Subcutaneous adipose tissue (tissue), 4 donors: ENCODE data around the gene ZXDC. TPM values are rescaled to one million over a fixed set of nuclear protein-coding genes. Genes with fewer than 3 reads are reported as not detected.

Experiments used
- total RNA-seq, 4 donors: library from RNA; depleted of rRNA; stranded (reverse); fragments of >200 nt; gene quantifications; one replicate each; pipeline ENCODE4 v1.1.0, GENCODE V29; 2016
- TF ChIP-seq, protein P1 (sequence below): fragments of 450-650 bp; IDR thresholded peaks from one replicate; pipeline ENCODE4 v1.5.1; 2016; ENCODE audit warnings: low read depth, mild to moderate bottlenecking, control low read depth, antibody characterized with exemption, moderate library complexity

The ZXDC gene
- total RNA-seq, 4 donors from 2014 or later: 24.0 to 44.8 (median 26.3) TPM

GRCh38 chr3:126435456-126436315 is 40.0 kb downstream of the ZXDC start:
- TF ChIP-seq, protein P1, sequence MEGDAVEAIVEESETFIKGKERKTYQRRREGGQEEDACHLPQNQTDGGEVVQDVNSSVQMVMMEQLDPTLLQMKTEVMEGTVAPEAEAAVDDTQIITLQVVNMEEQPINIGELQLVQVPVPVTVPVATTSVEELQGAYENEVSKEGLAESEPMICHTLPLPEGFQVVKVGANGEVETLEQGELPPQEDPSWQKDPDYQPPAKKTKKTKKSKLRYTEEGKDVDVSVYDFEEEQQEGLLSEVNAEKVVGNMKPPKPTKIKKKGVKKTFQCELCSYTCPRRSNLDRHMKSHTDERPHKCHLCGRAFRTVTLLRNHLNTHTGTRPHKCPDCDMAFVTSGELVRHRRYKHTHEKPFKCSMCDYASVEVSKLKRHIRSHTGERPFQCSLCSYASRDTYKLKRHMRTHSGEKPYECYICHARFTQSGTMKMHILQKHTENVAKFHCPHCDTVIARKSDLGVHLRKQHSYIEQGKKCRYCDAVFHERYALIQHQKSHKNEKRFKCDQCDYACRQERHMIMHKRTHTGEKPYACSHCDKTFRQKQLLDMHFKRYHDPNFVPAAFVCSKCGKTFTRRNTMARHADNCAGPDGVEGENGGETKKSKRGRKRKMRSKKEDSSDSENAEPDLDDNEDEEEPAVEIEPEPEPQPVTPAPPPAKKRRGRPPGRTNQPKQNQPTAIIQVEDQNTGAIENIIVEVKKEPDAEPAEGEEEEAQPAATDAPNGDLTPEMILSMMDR: no peak

DNA sequence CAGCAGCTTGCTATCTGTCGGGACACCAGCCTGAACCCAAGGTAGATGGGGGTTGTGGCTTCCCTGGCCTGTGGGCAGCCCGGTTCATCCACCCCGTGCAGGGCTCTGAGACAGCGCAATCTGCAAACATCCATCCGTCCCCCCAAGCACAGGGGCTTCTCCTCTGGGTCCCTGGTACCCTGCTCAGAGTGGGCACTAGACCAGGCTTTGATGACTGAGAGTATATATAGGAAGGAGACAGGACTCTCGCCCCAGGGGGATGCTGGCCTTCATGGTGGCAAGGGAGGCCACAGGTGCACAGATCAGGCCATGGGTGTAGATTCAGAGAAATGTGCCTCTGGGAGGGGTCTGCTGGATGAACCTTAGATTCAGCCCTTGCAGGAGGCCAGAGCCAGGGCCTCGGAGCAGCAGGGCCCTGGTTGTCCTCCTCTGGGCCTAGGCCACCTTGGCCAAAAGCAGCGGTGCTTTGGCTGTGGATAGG is 40.7 kb downstream of the ZXDC start:
- TF ChIP-seq, protein P1: no peak

GRCh38 chr3:126434264-126434590 is 41.5 kb downstream of the ZXDC start:
- TF ChIP-seq, protein P1: no peak

DNA sequence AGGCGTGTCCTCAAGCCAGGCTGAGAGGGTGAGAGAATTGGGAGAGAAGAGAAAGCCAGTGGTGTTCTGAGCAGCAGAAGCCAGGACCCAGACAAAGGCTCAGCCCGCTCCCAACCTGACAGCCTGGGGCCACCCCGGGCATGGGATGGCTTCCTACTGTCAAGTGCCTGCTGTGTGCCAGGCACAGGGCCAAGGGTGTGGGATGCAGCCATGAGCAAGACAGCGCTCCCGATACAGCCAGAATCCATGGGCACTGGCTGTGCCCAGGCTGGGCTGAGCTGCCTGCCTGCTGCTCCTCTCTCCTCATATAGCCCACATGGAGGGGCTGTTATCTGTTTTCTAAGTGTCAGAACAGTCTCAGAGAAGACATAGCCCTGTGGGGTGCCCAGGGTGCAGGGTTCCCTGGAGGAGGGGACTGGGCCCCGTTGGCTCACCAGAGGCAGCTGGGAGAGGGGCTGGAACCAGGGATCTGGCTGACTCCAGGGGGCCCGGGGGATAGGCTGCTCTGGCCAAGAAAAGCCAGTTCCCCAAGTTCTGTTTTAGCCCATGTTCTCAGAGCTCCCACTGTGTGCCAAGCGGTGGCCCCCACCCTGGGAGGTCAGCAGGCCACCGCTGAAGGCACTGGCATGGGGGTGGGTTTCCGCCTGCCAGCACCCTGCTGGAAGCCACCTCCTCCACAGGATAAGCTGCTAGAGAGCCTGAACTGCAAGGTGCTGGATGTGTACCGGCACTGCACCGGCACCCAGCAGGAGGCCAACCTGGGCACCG is 42.0 kb downstream of the ZXDC start:
- TF ChIP-seq, protein P1: no peak

GRCh38 chr3:126433105-126433430 is 42.6 kb downstream of the ZXDC start:
- TF ChIP-seq, protein P1: no peak

DNA sequence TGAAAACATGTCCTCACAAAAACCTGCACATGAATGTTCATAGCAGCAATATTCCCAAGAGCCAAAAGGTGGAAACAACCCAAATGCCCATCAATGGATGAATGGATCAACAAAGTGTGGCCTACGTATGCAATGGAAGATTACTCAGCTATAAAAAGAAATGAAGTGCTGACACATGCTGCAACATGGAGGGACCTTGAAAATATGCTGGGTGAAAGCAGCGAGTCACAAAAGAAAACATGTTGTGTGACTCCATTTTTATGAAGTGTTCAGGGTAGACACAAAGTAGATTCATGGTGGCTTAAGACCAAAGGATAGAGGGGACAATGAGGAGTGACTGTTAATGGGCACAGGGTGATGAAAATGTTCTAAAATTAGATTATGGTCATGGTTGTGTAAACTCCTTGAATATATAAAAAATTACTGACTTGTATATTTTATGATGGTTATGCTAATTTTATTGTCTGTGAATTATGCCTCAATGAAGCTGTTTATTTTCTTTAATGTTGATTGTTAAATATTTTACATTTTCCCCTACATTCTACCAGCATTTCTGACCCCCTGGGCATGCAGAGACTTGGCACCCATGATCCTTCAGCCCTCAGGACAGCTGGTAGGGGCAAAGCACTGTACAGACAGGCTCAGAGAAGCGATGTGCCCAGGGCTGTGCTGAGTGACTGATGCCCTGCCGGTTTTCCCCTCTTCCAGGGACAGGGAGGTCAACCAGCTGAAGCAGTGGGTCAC is 43.2 kb downstream of the ZXDC start:
- TF ChIP-seq, protein P1: no peak

- TF ChIP-seq, protein P1: no peak
Observed at GRCh38 chr3:126431103-126431534, 44.6 kb downstream of the ZXDC start.
